Mucosa of rectum (tissue), 2 donors: ENCODE results near the gene ZNF813.
"Not testable (repeated sequence)": the region's sequence is repeated elsewhere in the genome, so short reads cannot be mapped to it uniquely, and the experiment has no call there.

Experiments
- H3K27ac ChIP-seq, 2 donors: one replicate each; pipeline ENCODE4 v1.7.0; 2013; ENCODE audit warnings: inconsistent platforms in 2 of 2, low read depth in 2 of 2, low read length in 2 of 2
- H3K27me3 ChIP-seq, 2 donors: one replicate each; pipeline ENCODE4 v1.7.0; 2013; ENCODE audit warnings: low read length in 2 of 2; ENCODE audit not compliant: control insufficient read depth in 2 of 2, insufficient read depth in 2 of 2
- H3K36me3 ChIP-seq, 2 donors: one replicate each; pipeline ENCODE4 v1.7.0; 2013; ENCODE audit warnings: low read length in 2 of 2; ENCODE audit not compliant: control insufficient read depth in 2 of 2, insufficient read depth in 2 of 2
- H3K4me1 ChIP-seq, 2 donors: one replicate each; pipeline ENCODE4 v1.7.0; 2013; ENCODE audit warnings: low read length in 2 of 2, mild to moderate bottlenecking in 1 of 2; ENCODE audit not compliant: control insufficient read depth in 2 of 2, insufficient read depth in 2 of 2
- H3K4me3 ChIP-seq, 2 donors: one replicate each; pipeline ENCODE4 v1.7.0; 2013; ENCODE audit warnings: low read length in 2 of 2
- H3K9ac ChIP-seq, 2 donors: one replicate each; pipeline ENCODE4 v1.7.0; 2013; ENCODE audit warnings: low read length in 2 of 2, low read depth in 1 of 2, mild to moderate bottlenecking in 1 of 2
- H3K9me3 ChIP-seq, 2 donors: one replicate each; pipeline ENCODE4 v1.7.0; 2013; ENCODE audit warnings: low read length in 2 of 2; ENCODE audit not compliant: control insufficient read depth in 2 of 2
- donor health status: healthy.
- donor health status: Normal muscosa, but diverticular disease.

ZNF813 gene

GRCh38 chr19:53506728-53507127 is 39.2 kb downstream of the ZNF813 start:
- no peak overlapping the region for H3K4me3 ChIP-seq
- no peaks in the 10 kb centered on the region for H3K27me3 ChIP-seq
- H3K27ac ChIP-seq = no peak overlapping the region
- no peak overlapping the region for H3K9ac ChIP-seq
- H3K36me3 ChIP-seq = no peaks in the 10 kb centered on the region
- no peaks in the 10 kb centered on the region for H3K4me1 ChIP-seq
- peaks cover 0 to 2% of the 10 kb centered on the region in 2 donors for H3K9me3 ChIP-seq

- Histone ChIP-seq H3K27ac (no peak overlapping the region), H3K9ac (no peak overlapping the region), H3K27me3 (no peaks in the 10 kb centered on the region)
Measured at GRCh38 chr19:53507523-53508442, 40.2 kb downstream of the ZNF813 start.

GRCh38 chr19:53509443-53509842 is 41.9 kb downstream of the ZNF813 start:
- Histone ChIP-seq H3K27ac (no peak overlapping the region), H3K9ac (no peak overlapping the region), H3K4me3 (no peak overlapping the region), H3K4me1 (no peaks in the 10 kb centered on the region), H3K27me3 (no peaks in the 10 kb centered on the region), H3K36me3 (no peaks in the 10 kb centered on the region), H3K9me3 (peaks cover 0 to 2% of the 10 kb centered on the region in 2 donors)

More at GRCh38 chr19:53507523-53508442, 40.2 kb downstream of the ZNF813 start:
- Histone ChIP-seq H3K9me3 (peaks cover 0 to 2% of the 10 kb centered on the region in 2 donors), H3K4me3 (no peak overlapping the region), H3K36me3 (no peaks in the 10 kb centered on the region), H3K4me1 (no peaks in the 10 kb centered on the region)

DNA sequence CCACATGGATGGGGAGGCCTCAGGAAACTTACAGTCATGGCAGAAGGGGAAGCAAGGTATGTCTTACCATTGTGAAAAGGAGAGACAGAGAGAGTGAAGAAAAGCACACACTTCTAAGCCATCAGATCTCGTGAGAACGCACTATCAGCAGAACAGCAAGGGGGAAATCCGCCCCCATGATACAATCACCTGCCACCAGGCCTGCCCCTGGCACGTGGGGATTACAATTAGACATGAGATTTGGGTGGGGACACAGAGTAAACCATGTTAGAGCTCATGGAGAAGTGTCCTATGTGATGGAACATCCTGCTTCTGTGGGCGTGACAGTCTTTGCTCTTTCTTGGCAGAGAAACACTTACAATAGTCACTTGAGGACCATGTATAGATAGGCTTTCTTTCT is 42.3 kb downstream of the ZNF813 start:
- Histone ChIP-seq H3K27ac (no peak overlapping the region), H3K4me3 (no peak overlapping the region), H3K9ac (no peak overlapping the region), H3K27me3 (no peaks in the 10 kb centered on the region), H3K4me1 (no peaks in the 10 kb centered on the region), H3K36me3 (no peaks in the 10 kb centered on the region), H3K9me3 (peaks cover 0 to 2% of the 10 kb centered on the region in 2 donors)

GRCh38 chr19:53511357-53511756 is 43.8 kb downstream of the ZNF813 start:
- Histone ChIP-seq H3K9me3 (peaks cover 0 to 2% of the 10 kb centered on the region in 2 donors), H3K4me1 (no peaks in the 10 kb centered on the region), H3K27ac (no peak overlapping the region), H3K36me3 (no peaks in the 10 kb centered on the region), H3K4me3 (no peak overlapping the region), H3K27me3 (no peaks in the 10 kb centered on the region), H3K9ac (no peak overlapping the region)

DNA sequence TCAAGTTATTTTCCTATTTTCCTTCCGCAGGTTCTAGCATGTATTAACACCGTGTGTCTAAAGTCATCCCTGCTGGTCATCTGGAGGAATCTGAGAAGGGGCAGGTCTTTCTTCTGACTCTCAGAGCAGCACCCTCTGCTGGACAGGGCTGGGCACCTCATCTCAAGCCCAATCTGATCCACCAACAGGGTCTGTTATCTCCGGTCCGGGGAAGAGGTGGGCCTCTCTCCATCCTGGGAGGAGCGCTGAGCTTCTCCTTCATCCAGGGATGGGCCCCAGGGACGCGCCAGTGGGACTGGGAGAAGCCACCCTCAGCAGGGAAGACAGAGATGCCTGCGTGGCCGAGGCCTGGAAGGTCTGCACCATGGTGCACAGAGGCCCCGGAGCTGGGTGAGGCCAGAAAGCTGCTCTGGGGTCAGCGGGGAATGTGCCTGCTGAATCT is 44.4 kb downstream of the ZNF813 start:
- Histone ChIP-seq H3K9ac (no peak overlapping the region), H3K36me3 (no peaks in the 10 kb centered on the region), H3K4me1 (no peaks in the 10 kb centered on the region), H3K9me3 (peaks cover 0 to 2% of the 10 kb centered on the region in 2 donors), H3K27ac (no peak overlapping the region), H3K4me3 (no peak overlapping the region), H3K27me3 (no peaks in the 10 kb centered on the region)

DNA sequence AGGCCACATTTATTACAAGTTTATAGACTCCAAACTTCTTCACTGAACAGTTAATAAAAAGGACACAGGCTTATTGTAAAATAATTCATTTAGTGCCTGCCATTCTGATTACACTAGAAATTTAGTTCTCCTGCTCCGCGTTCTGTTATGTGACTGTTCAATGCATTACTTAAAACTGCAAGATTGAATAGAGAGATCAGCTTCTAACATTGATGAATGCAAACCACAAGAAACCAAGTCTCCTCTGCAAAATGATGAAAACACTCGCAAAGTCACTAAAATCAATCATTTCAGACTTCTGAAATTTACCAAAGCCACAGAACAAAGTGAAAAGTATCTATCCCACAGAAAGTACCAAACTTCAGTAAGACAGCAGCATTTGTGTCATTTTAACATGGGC is 47.5 kb downstream of the ZNF813 start:
- H3K27me3 ChIP-seq, H3K9ac ChIP-seq, H3K4me1 ChIP-seq, H3K9me3 ChIP-seq, H3K27ac ChIP-seq, H3K4me3 ChIP-seq, H3K36me3 ChIP-seq: not testable (repeated sequence)

- Histone ChIP-seq H3K4me1 (peaks cover 10% of the 10 kb centered on the region in 2 donors), H3K4me3 (no peak overlapping the region), H3K9ac (no peak overlapping the region), H3K9me3 (peaks cover 0 to 6% of the 10 kb centered on the region in 2 donors), H3K27me3 (no peaks in the 10 kb centered on the region), H3K27ac (no peak overlapping the region), H3K36me3 (no peaks in the 10 kb centered on the region)
Measured at GRCh38 chr19:53517114-53517741, 49.7 kb downstream of the ZNF813 start.

DNA sequence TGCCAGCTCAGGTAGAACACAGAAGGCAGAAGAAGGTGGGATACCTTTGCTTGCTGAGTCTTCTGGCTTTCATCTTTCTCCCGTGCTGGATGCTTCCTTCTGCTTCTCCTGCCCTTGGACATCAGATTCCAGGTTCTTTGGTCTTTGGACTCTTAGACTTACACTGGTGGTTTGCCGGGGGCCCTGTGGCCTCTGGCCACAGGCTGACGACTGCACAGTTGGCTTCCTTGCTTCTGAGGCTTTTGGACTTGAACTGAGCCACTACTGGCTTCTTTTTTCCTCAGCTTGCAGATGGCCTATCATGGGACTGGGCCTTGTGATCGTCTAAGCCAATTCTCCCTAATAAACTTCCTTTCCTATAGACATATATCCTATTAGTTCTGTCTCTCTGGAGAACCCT is 50.6 kb downstream of the ZNF813 start:
- H3K4me3 ChIP-seq = no peak overlapping the region
- H3K27me3 ChIP-seq = no peaks in the 10 kb centered on the region
- no peaks in the 10 kb centered on the region for H3K36me3 ChIP-seq
- peaks cover 10% of the 10 kb centered on the region in 2 donors for H3K4me1 ChIP-seq
- no peak overlapping the region for H3K9ac ChIP-seq
- peaks cover 0 to 6% of the 10 kb centered on the region in 2 donors for H3K9me3 ChIP-seq
- no peak overlapping the region for H3K27ac ChIP-seq

DNA sequence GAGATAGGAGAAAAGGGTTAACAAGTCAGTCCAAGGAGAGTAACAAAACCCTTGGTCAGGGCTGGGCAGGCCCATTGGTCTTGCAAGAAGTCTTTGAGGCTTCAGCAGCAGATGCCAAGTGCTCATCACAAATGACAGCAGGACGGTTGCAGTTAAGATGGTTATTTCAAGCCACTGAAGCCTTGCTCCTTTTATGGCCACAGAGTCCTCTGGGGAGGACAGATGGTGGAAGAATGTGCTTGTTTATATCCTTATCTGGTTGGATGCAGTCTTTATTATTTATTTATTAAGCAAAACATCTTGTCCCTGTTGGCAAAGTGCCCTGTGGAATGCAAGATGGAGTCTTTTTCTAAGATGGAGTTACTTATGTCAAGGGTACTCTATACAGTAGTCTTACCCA is 51.2 kb downstream of the ZNF813 start:
- no peak overlapping the region for H3K27ac ChIP-seq
- no peaks in the 10 kb centered on the region for H3K36me3 ChIP-seq
- no peaks in the 10 kb centered on the region for H3K27me3 ChIP-seq
- no peak overlapping the region for H3K4me3 ChIP-seq
- peaks cover 0 to 6% of the 10 kb centered on the region in 2 donors for H3K9me3 ChIP-seq
- no peak overlapping the region for H3K9ac ChIP-seq
- H3K4me1 ChIP-seq = peaks cover 10% of the 10 kb centered on the region in 2 donors
